Caco-2 (cell line): ENCODE measurements around the gene NAPEPLD. TPM values are rescaled to one million over a fixed set of nuclear protein-coding genes. Genes with fewer than 3 reads are reported as not detected.
A peak's percentile ranks its signal among the peaks of the same experiment; 100 is the strongest.
"Not testable (repeated sequence)": the region's sequence is repeated elsewhere in the genome, so short reads cannot be mapped to it uniquely, and the experiment has no call there.

Experiments used
- BruUV-seq: library from RNA; stranded (reverse); fragments of 400-500 nt; replicated peaks from 2 replicates; lab custom pipeline; 2021; lab: Mats Ljungman, UMichigan
- CTCF ChIA-PET: fragments of 300-600 bp; sonication (Branson Sonifier 250); formaldehyde crosslinking; loops from one replicate; lab custom pipeline; 2022; ENCODE audit warnings: antibody characterized with exemption; lab: Charles Lee
- POLR2A ChIA-PET: fragments of 300-600 bp; sonication (Branson Sonifier 250); formaldehyde crosslinking; loops from one replicate; lab custom pipeline; 2022; ENCODE audit warnings: antibody characterized with exemption; lab: Charles Lee
- DNase-seq, 2 experiments: peaks; one replicate each; pipeline versions ENCODE4 v3.0.0 to v3.0.0-alpha.2; 2020 to 2022
- H3K27me3 ChIP-seq: replicated peaks from 2 replicates; pipeline ENCODE4 v1.6.0; 2011; ENCODE audit warnings: low read length; ENCODE audit not compliant: control insufficient read depth, insufficient read depth
- H3K36me3 ChIP-seq: 2 replicates; pipeline ENCODE4 v1.5.1; 2011; ENCODE audit warnings: low read length; ENCODE audit not compliant: control insufficient read depth, insufficient read depth
- H3K4me1 ChIP-seq: fragments of 250-450 bp; sonication (Bioruptor Pico); 2 replicates; pipeline ENCODE4 v1.5.1; 2020; ENCODE audit warnings: mild to moderate bottlenecking
- H3K4me3 ChIP-seq: 2 replicates; pipeline ENCODE4 v1.5.1; 2011; ENCODE audit warnings: low read depth, mild to moderate bottlenecking, control low read depth, low read length
- H3K9me3 ChIP-seq: fragments of 250-450 bp; sonication (Bioruptor Pico); 2 replicates; pipeline ENCODE4 v1.5.1; 2020; ENCODE audit warnings: mild to moderate bottlenecking, moderate library complexity
- H3K27ac Mint-ChIP-seq: one replicate; pipeline ENCODE4 v1.8.0; 2022; ENCODE audit warnings: mixed read lengths; ENCODE audit not compliant: unreplicated experiment
- H3K27me3 Mint-ChIP-seq: one replicate; pipeline ENCODE4 v1.8.0; 2022; ENCODE audit warnings: mixed read lengths; ENCODE audit not compliant: insufficient read depth, unreplicated experiment
- H3K36me3 Mint-ChIP-seq: one replicate; pipeline ENCODE4 v1.8.0; 2022; ENCODE audit warnings: mild to moderate bottlenecking, mixed read lengths; ENCODE audit not compliant: insufficient read depth, unreplicated experiment
- H3K4me1 Mint-ChIP-seq: one replicate; pipeline ENCODE4 v1.8.0; 2022; ENCODE audit warnings: low read depth, mixed read lengths; ENCODE audit not compliant: unreplicated experiment
- H3K4me3 Mint-ChIP-seq: one replicate; pipeline ENCODE4 v1.8.0; 2022; ENCODE audit warnings: mild to moderate bottlenecking, moderate library complexity, mixed read lengths; ENCODE audit not compliant: unreplicated experiment
- H3K9me3 Mint-ChIP-seq: one replicate; pipeline ENCODE4 v1.8.0; 2022; ENCODE audit warnings: mixed read lengths; ENCODE audit not compliant: unreplicated experiment
- intact Hi-C: fragments of 100-400 bp; cut with micrococcal nuclease; formaldehyde crosslinking; loops from one replicate; pipeline ENCODE4 v1.10.0; 2022; ENCODE audit not compliant: unreplicated experiment
- total RNA-seq: library from RNA; stranded (reverse); gene quantifications from 2 replicates; pipeline ENCODE4 v1.2.3, GENCODE V29; 2022
- TF ChIP-seq, protein P1 (sequence below), 2 experiments: fragments of 200-600 bp in 1 of 2; IDR thresholded peaks; 1 replicate in 1 of 2; 2 replicates in 1 of 2; pipeline versions ENCODE4 v1.5.1 to v1.8.0; 2011 to 2022; ENCODE audit warnings: antibody characterized with exemption in 1 of 2, control low read depth in 1 of 2, inconsistent platforms in 1 of 2, low read depth in 1 of 2, low read length in 1 of 2, mild to moderate bottlenecking in 1 of 2, moderate library complexity in 1 of 2; ENCODE audit not compliant: insufficient read depth in 1 of 2, severe bottlenecking in 1 of 2, unreplicated experiment in 1 of 2

NAPEPLD gene
- total RNA-seq, 1 experiment from 2014 or later = 16.9 TPM

GRCh38 chr7:103149808-103150180 lies 895 bp upstream of the NAPEPLD start:
- no peaks in the 10 kb centered on the region for H3K36me3 ChIP-seq
- H3K9me3 Mint-ChIP-seq = no peaks in the 10 kb centered on the region
- POLR2A ChIA-PET = interaction anchor here (0.6 to 1.8 kb wide), 4 partner anchors 74 to 1052 kb away, joined by 3 to 21 read pairs (median 6); partner anchors contain the start of genes ARMC10 and FBXL13
- peak overlapping the region; percentile 76 for H3K4me3 ChIP-seq
- no peaks in the 10 kb centered on the region for H3K27me3 Mint-ChIP-seq
- H3K27me3 ChIP-seq = no peaks in the 10 kb centered on the region
- H3K4me1 ChIP-seq = peaks cover 31% of the 10 kb centered on the region
- intact Hi-C loops = loop anchor here (5.0 kb wide), 1 partner anchor 72 kb away; the partner anchor contains the start of gene ARMC10
- peaks cover 33% of the 10 kb centered on the region for H3K36me3 Mint-ChIP-seq
- H3K27ac Mint-ChIP-seq = peak overlapping the region; percentile 97
- TF ChIP-seq, protein P1, sequence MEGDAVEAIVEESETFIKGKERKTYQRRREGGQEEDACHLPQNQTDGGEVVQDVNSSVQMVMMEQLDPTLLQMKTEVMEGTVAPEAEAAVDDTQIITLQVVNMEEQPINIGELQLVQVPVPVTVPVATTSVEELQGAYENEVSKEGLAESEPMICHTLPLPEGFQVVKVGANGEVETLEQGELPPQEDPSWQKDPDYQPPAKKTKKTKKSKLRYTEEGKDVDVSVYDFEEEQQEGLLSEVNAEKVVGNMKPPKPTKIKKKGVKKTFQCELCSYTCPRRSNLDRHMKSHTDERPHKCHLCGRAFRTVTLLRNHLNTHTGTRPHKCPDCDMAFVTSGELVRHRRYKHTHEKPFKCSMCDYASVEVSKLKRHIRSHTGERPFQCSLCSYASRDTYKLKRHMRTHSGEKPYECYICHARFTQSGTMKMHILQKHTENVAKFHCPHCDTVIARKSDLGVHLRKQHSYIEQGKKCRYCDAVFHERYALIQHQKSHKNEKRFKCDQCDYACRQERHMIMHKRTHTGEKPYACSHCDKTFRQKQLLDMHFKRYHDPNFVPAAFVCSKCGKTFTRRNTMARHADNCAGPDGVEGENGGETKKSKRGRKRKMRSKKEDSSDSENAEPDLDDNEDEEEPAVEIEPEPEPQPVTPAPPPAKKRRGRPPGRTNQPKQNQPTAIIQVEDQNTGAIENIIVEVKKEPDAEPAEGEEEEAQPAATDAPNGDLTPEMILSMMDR (IDR thresholded peaks at IDR 0.05; ENCODE audit: insufficient read depth in 1 of 2, low read depth in 1 of 2, low read length in 1 of 2, severe bottlenecking in 1 of 2, unreplicated experiment in 1 of 2) = no peak
- H3K4me1 Mint-ChIP-seq = peaks cover 33% of the 10 kb centered on the region
- peak overlapping the region; percentile 99 for H3K4me3 Mint-ChIP-seq
- CTCF ChIA-PET = interaction anchor here (0.7 kb wide), 1 partner anchor 88 kb away, joined by 4 read pairs; no protein-coding TSS in a partner anchor
- DNase-seq = no peak
- no peaks in the 10 kb centered on the region for H3K9me3 ChIP-seq
- BruUV-seq = TSS peak; percentile 60

DNA sequence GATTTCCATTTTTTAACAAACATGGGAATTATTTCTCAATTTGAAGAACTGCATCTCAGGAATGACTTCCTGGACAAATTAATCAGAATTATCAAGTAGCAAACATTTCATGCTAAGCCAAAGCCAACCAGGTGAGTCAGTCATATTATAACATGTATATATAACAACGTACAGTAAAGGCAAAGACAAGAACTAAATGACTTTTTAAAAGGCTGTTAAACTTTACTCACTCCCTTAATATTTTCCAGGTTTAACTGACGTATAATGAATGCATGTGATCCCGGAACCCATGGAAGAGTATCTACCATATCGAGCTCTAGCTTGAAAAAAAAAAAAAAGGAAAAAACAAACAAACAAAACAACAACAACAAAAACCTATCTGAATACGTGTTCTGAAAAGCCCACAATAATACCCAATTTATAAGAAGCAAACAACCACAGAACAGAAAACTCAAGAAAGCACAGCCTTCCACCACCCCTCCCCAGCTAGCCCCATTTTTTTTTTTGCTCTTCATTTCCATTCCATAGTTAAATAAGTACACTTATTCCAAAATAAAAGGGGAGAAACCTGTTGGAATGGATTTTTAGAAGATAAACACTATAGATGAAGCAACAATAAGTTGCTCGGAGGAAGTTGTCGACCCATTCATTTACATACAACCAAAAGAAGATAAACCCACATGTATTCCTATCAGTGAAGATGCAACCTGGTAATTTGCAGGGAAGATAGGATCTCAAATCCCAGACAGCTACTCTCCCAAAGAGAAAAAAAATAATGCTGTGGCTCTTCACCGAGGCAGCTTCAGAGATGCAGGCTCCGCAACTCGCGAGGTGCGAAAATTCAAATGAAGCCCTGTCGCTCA lies 537 bp downstream of the NAPEPLD start:
- ChIA-PET CTCF (interaction anchor here (0.6 to 1.0 kb wide), 2 partner anchors 73 to 167 kb away, joined by 3 to 4 read pairs; partner anchors contain the start of genes ARMC10 and FBXL13), POLR2A (interaction anchor here (0.5 to 1.8 kb wide), 2 partner anchors 73 to 390 kb away, joined by 5 to 21 read pairs; partner anchors contain the start of genes ARMC10 and FBXL13)
- Mint-ChIP-seq H3K4me1 (peaks cover 26% of the 10 kb centered on the region), H3K27ac (peak overlapping the region; percentile 97), H3K9me3 (no peaks in the 10 kb centered on the region), H3K36me3 (peaks cover 30% of the 10 kb centered on the region), H3K27me3 (no peaks in the 10 kb centered on the region), H3K4me3 (peak overlapping the region; percentile 99)
- DNase-seq = no peak
- H3K27me3 ChIP-seq = no peaks in the 10 kb centered on the region
- TF ChIP-seq, protein P1 (IDR thresholded peaks at IDR 0.05; ENCODE audit: insufficient read depth in 1 of 2, low read depth in 1 of 2, low read length in 1 of 2, severe bottlenecking in 1 of 2, unreplicated experiment in 1 of 2) = no peak
- TSS peak; percentile 29 for BruUV-seq
- no peaks in the 10 kb centered on the region for H3K36me3 ChIP-seq
- H3K9me3 ChIP-seq = no peaks in the 10 kb centered on the region
- peaks cover 31% of the 10 kb centered on the region for H3K4me1 ChIP-seq
- peak overlapping the region; percentile 76 for H3K4me3 ChIP-seq
- intact Hi-C loops = loop anchor here (5.0 kb wide), 1 partner anchor 71 kb away; the partner anchor contains the start of gene ARMC10

- H3K4me3 Mint-ChIP-seq, H3K4me1 ChIP-seq, POLR2A ChIA-PET, DNase-seq, H3K9me3 Mint-ChIP-seq, H3K36me3 ChIP-seq, BruUV-seq, H3K27me3 Mint-ChIP-seq, CTCF ChIA-PET, H3K27me3 ChIP-seq, H3K4me3 ChIP-seq, H3K27ac Mint-ChIP-seq, H3K4me1 Mint-ChIP-seq, H3K9me3 ChIP-seq: not testable (repeated sequence)
- intact Hi-C loops = loop anchor here (5.0 kb wide), 1 partner anchor 67 kb away; the partner anchor contains the start of gene ARMC10
- H3K36me3 Mint-ChIP-seq = peaks cover 13% of the 10 kb centered on the region
Observed at GRCh38 chr7:103144754-103145153, 4.1 kb downstream of the NAPEPLD start.
